Heart left ventricle (tissue), 16 donors: ENCODE results near the gene MFAP1. TPM values are rescaled to one million over a fixed set of nuclear protein-coding genes. Genes with fewer than 3 reads are reported as not detected.

Experiments used
- ATAC-seq, 4 donors: fragments of 200-7000 bp; cut with Tn5 transposase; one replicate each; pipeline ENCODE4 v1.9.1; 2020 to 2022; ENCODE audit warnings: moderate library complexity in 4 of 4, mild to moderate bottlenecking in 3 of 4, moderate number of reproducible peaks in 1 of 4
- DNase-seq, 5 donors: peaks; one replicate each; pipeline ENCODE4 v3.0.0-alpha.2; 2020
- H3K27ac ChIP-seq, 12 donors: fragments of 200-600 bp; sonication (generic) in 4 of 12; one replicate each; pipeline versions ENCODE4 v1.5.0 to v1.8.0; 2016 to 2022; ENCODE audit warnings: mild to moderate bottlenecking in 2 of 12
- H3K27me3 ChIP-seq, 9 donors: fragments of 200-600 bp; sonication (generic) in 2 of 9; one replicate each; pipeline versions ENCODE4 v1.5.1 to v1.8.0; 2016 to 2022; ENCODE audit warnings: mild to moderate bottlenecking in 3 of 9
- H3K36me3 ChIP-seq, 9 donors: fragments of 200-600 bp; sonication (generic) in 2 of 9; one replicate each; pipeline versions ENCODE4 v1.5.0 to v1.8.0; 2018 to 2022; ENCODE audit warnings: mild to moderate bottlenecking in 2 of 9
- H3K4me1 ChIP-seq, 12 donors: fragments of 200-600 bp; sonication (generic) in 4 of 12; one replicate each; pipeline versions ENCODE4 v1.5.0 to v1.8.0; 2016 to 2022; ENCODE audit warnings: mild to moderate bottlenecking in 3 of 12
- H3K4me3 ChIP-seq, 12 donors: fragments of 200-600 bp; sonication (generic) in 4 of 12; one replicate each; pipeline versions ENCODE4 v1.5.0 to v1.8.0; 2017 to 2022; ENCODE audit warnings: mild to moderate bottlenecking in 9 of 12, moderate library complexity in 4 of 12
- H3K9me3 ChIP-seq, 12 donors: fragments of 200-600 bp; sonication (generic) in 4 of 12; one replicate each; pipeline versions ENCODE4 v1.5.0 to v1.8.0; 2016 to 2022; ENCODE audit warnings: mild to moderate bottlenecking in 1 of 12
- POLR2A ChIP-seq, 2 donors: fragments of 450-650 bp; IDR thresholded peaks; one replicate each; pipeline ENCODE4 v1.6.1; 2017; ENCODE audit warnings: antibody characterized with exemption in 2 of 2, mild to moderate bottlenecking in 2 of 2, moderate library complexity in 2 of 2
- WGBS, 4 donors: extraction: QIAGEN DNeasy Blood & Tissue Kit in 2 of 4; methylation state at CpG; one replicate each; pipeline versions ENCODE4 v1.1.5 to v1.1.7; 2013 to 2018; 5-methylcytosine and 5-hydroxymethylcytosine counted together
- intact Hi-C, 10 donors: fragments of 100-400 bp; cut with DNase I; formaldehyde crosslinking; loops; one replicate each; pipeline versions ENCODE4 v1.11.1 to v1.14.2; 2022
- long read RNA-seq, 3 donors: library from polyadenylated mRNA; unstranded; transcript quantifications; one replicate each; pipeline ENCODE4 v2.0.0, GENCODE V29; 2020 to 2021
- polyA plus RNA-seq, 2 donors: library from polyadenylated mRNA; stranded (reverse); fragments of 200-250 nt; gene quantifications; one replicate each; pipeline ENCODE4 v1.2.3, GENCODE V29; 2013
- total RNA-seq, 9 donors: library from RNA; depleted of rRNA in 2 of 9; stranded (reverse); fragments of >200 nt in 2 of 9; fragmentation: NEBNext Ultra II Directional in 3 of 9; extraction: Animal tissue kit (Norgen Biotek cat#: 25700) in 3 of 9; gene quantifications; one replicate each; pipeline versions ENCODE4 v1.1.0 to v1.2.4, GENCODE V29; 2016 to 2023
- TF ChIP-seq, protein P1 (sequence below), 12 donors: fragments of 200-600 bp; sonication (generic) in 4 of 12; IDR thresholded peaks; one replicate each; pipeline versions ENCODE4 v1.5.0 to v1.8.0; 2018 to 2022; ENCODE audit warnings: antibody characterized with exemption in 12 of 12, mild to moderate bottlenecking in 5 of 12
- donor health status: ischemic (EF 13 %, LVEDD 7.1; RV severe dilation, severe dysfunction).
- donor health status: healthy with polysubstance abuse.
- donor health status: DM: no; HTN: yes; CAD: no.
- donor health status: DM: no; HTN: no; CAD: no.
- donor health status: ischemic (EF 25% LVEDD 6.9; RV normal size, moderate dysfunction).
- donor health status: ischemic (EF 25% LVEDD 5.7; RV mildly dilated, moderate dysfunction).
- donor health status: healthy.
- donor health status: DM: yes; HTN: yes; CAD: no.
- donor health status: ischemic (EF 35%, LVEDD 5.7; RV mildly dilated, moderate dysfunction).
- donor health status: nonischemic (EF 11% LVEDD 7.7; RV severe dilation, severe dysfunction).
- donor health status: DM: yes; HTN: yes; CAD: no.
- donor health status: PGD.
- donor health status: ischemic (EF 29% LVEDD 5.4; RV normal size, mild dysfunction).
- donor health status: nonischemic (EF 23%, LVEDD 6.1; RV moderate dilation, normal function).

Gene MFAP1, protein sequence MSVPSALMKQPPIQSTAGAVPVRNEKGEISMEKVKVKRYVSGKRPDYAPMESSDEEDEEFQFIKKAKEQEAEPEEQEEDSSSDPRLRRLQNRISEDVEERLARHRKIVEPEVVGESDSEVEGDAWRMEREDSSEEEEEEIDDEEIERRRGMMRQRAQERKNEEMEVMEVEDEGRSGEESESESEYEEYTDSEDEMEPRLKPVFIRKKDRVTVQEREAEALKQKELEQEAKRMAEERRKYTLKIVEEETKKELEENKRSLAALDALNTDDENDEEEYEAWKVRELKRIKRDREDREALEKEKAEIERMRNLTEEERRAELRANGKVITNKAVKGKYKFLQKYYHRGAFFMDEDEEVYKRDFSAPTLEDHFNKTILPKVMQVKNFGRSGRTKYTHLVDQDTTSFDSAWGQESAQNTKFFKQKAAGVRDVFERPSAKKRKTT
- 10 to 100 TPM; 13.2 to 22.3 (median 20.2) TPM for total RNA-seq
- 10 to 100 TPM; 13.7 to 35.5 TPM for polyA plus RNA-seq
- long read RNA-seq, donor 1, transcript MFAP1-201 (9 exons, 2,155 nt): major isoform, 22 of 25 reads
- long read RNA-seq, donor 1, partial matches to known transcripts: 1 of 25 reads
- long read RNA-seq, donor 1, other reads (novel, unspliced or antisense): 1 of 25 reads
- long read RNA-seq, donor 2, transcript MFAP1-201 (9 exons, 2,155 nt): major isoform, 76 of 81 reads
- long read RNA-seq, donor 2, partial matches to known transcripts: 3 of 81 reads
- long read RNA-seq, donor 2, other reads (novel, unspliced or antisense): 2 of 81 reads
- long read RNA-seq, donor 3, transcript MFAP1-201 (9 exons, 2,155 nt): major isoform, 19 of 20 reads
- long read RNA-seq, donor 3, partial matches to known transcripts: 1 of 20 reads
- long read RNA-seq, donor 3, other reads (novel, unspliced or antisense): 0 of 20 reads

DNA sequence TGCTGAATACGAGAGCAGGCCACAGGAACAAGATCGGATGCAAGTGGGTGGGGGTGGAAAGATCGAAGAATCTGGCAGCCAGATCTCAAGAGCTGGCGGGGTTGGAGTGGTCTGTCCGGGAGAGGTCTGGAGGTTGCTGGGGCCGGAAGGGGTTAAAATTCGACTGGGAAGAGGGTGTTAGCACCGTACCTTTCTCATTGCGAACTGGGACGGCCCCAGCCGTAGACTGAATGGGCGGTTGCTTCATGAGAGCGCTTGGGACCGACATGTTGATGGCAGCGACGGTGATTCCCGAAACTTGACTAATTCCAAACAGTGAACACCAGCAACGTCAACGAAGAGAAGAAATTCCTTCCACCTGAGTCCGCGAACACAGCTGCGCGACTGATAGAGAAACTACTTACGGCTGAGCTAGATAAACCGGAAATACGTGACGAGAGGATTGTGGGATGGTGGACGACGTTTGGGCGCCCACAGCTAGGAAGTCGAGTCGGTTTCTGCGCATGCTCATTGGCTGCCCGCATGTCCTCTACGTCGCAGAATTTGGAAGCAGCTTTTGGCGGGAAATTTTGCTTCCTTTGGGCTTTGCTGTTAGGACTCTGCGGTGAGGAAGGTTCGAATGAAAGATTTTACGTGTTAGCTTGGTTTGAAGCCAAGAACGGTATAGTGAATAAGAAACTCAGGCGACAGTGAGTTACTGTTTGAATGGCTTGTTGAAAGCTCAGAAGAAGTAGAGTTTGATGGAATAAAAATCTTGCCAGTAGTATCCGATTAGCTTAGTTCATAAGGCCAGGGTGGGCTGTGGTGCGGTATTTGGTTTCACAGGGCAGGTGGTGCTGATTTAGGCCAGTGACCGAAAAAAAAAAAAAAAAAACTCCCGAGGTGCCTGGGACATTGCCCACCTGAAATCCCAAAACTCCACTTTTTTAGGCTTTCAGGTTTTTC is at the start of gene MFAP1:
TSS of gene MFAP1 (minus strand) at position 389 of the 945 bp plus-strand sequence. CDS start at position 268, 121 bp downstream.
- H3K9me3 ChIP-seq: no peaks in the 10 kb centered on the region
- 9 to 10% (median 9%) methylated on average over 46 of the region's 46 CpGs for WGBS, 4 donors
- peaks cover 0 to 8% (median 0%) of the 10 kb centered on the region in 9 donors for H3K36me3 ChIP-seq
- DNase-seq (peak; percentile 94 to 96 (median 96)), ATAC-seq (peak; percentile 95 to 98 (median 97))
- TF ChIP-seq, protein P1, sequence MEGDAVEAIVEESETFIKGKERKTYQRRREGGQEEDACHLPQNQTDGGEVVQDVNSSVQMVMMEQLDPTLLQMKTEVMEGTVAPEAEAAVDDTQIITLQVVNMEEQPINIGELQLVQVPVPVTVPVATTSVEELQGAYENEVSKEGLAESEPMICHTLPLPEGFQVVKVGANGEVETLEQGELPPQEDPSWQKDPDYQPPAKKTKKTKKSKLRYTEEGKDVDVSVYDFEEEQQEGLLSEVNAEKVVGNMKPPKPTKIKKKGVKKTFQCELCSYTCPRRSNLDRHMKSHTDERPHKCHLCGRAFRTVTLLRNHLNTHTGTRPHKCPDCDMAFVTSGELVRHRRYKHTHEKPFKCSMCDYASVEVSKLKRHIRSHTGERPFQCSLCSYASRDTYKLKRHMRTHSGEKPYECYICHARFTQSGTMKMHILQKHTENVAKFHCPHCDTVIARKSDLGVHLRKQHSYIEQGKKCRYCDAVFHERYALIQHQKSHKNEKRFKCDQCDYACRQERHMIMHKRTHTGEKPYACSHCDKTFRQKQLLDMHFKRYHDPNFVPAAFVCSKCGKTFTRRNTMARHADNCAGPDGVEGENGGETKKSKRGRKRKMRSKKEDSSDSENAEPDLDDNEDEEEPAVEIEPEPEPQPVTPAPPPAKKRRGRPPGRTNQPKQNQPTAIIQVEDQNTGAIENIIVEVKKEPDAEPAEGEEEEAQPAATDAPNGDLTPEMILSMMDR (IDR thresholded peaks at IDR 0.05): no peak
- TF ChIP-seq POLR2A (IDR thresholded peaks at IDR 0.05): peak in 1 of 2 donors; percentile 78
- intact Hi-C loops: loop anchor here in 2 of 10 donors (1.0 to 10.0 kb wide), 3 partner anchors 24 to 60 kb away; partner anchors contain the start of genes HYPK (in 2 of the 2), SERINC4 (in 2 of the 2) and SERF2 (in 1 of the 2)
- H3K4me3 ChIP-seq: peak within 1 kb of the TSS; percentile 61 to 98 (median 82)
- peak within 1 kb of the TSS; percentile 27 to 93 (median 86) for H3K27ac ChIP-seq
- no peaks in the 10 kb centered on the region for H3K27me3 ChIP-seq
- H3K4me1 ChIP-seq: peaks cover 0 to 58% (median 38%) of the 10 kb centered on the region in 12 donors

DNA sequence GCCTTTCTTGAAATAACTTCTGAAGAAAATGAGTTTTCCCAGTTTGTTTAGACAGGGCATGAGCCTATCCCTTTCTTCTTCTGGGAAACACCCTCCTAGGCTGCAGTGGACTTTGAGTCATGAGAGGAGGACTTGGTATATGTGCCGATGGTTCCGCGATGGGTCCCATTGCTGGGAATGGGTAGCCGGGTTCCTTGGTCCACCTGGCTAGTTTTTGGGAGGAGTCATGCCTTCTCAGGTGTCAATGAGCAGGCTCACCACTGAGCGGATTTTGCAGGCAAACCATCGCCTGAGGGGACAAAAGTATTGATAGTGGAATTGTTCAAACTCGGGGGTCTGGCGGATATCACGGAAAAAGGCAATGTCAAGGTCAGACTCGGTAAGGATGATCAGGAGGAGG is 49.2 kb upstream of the MFAP1 start:
- WGBS, 4 donors: 70 to 80% (median 74%) methylated on average over 10 of the region's 10 CpGs
- Histone ChIP-seq H3K27ac (peak overlapping the region in 5 of 12 donors; percentile 12 to 94 (median 46)), H3K27me3 (no peaks in the 10 kb centered on the region), H3K4me1 (peaks cover 0 to 42% (median 4%) of the 10 kb centered on the region in 12 donors), H3K4me3 (no peak overlapping the region), H3K36me3 (peaks cover 0 to 50% (median 16%) of the 10 kb centered on the region in 9 donors), H3K9me3 (no peaks in the 10 kb centered on the region)
- ATAC-seq: no peak
- TF ChIP-seq, protein P1 (IDR thresholded peaks at IDR 0.05): no peak
- no peak for TF ChIP-seq POLR2A (IDR thresholded peaks at IDR 0.05)
- intact Hi-C loops: loop anchor here in 5 of 10 donors (5.0 to 10.0 kb wide), 4 partner anchors 191 to 631 kb away; no protein-coding TSS in a partner anchor
- DNase-seq: no peak

DNA sequence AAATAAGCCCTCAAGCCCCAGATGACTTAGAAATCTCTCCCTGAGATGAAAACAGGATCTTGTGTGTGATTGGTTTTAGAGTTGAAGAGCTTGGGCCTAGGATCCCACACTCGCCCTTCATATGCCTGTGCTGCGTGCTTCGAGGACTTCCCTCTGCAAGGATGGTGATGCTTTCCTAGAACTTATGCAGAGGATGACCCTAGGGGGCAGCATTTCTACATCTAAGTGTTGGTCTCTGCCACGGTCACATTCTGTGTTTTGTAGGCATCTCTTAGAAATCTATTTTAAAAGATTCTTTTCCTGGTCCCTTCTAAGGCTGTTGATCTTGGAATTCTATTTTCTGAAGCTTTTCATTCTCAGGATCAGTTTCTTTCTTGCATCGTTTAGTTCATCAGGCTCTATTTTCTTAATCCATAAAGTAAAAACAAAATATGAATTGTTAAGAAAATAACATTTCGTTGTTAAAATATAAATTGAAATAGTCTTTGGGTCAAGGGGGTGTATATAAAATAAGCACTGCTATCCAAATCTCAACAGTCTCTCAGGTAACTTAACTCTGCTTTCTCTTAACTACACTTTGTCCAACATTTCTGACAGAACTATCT is 48.0 kb upstream of the MFAP1 start:
- 48 to 55% (median 49%) methylated on average over 6 of the region's 6 CpGs for WGBS, 4 donors
- peaks cover 0 to 60% (median 16%) of the 10 kb centered on the region in 9 donors for H3K36me3 ChIP-seq
- no peak overlapping the region for H3K4me3 ChIP-seq
- H3K27ac ChIP-seq: no peak overlapping the region
- intact Hi-C loops: loop anchor here in 5 of 10 donors (5.0 to 10.0 kb wide), 4 partner anchors 192 to 632 kb away; no protein-coding TSS in a partner anchor
- ATAC-seq (peak; percentile 43 to 73 (median 68)), DNase-seq (peak in 1 of 5 donors; percentile 31)
- TF ChIP-seq, protein P1 (IDR thresholded peaks at IDR 0.05): peak; percentile 29 to 67 (median 54)
- TF ChIP-seq POLR2A (IDR thresholded peaks at IDR 0.05): no peak
- H3K4me1 ChIP-seq: peaks cover 0 to 42% (median 4%) of the 10 kb centered on the region in 12 donors
- no peaks in the 10 kb centered on the region for H3K27me3 ChIP-seq
- no peaks in the 10 kb centered on the region for H3K9me3 ChIP-seq
